Raji (cell line): ENCODE measurements around the gene ZBTB7C.

Source experiments
- POLR2A ChIP-seq: IDR thresholded peaks from 2 replicates; pipeline ENCODE4 v1.6.1; 2011; ENCODE audit warnings: low read depth, low read length, control low read depth; ENCODE audit not compliant: insufficient read depth

ZBTB7C gene

DNA sequence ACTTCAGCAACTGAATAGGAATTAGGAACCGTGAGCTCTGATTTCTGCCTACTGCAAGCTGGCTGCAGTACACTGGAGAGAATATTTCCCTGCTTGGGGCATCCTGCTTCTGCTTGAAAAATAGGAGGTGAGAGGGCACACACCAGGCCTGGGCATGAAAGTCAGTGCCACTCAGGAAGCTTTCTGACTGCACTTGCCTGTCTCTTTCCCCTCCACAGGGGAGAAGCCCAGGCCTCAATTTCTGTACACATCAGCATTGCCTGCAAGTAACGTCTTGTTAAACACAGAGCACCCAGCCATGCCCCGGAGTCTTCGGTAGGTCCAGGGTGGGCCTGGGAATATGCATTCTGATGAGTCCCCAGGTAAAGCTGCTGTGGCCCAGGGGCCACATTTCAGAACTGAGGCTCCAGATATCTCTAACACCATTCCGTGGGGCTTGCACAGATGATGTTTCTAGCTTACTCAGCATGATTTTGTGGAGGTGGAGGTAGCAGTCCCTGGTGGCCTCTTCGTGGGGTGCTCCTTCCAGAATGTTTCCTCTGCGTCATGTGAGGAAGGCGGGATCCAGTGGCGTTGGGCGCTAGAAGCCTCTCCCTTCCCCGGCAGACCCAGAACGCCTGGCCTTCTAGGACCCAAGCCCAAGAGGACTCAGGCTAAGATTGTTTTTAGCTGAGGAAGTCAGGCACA is 114.1 kb downstream of the ZBTB7C start:
- no peak for TF ChIP-seq POLR2A

DNA sequence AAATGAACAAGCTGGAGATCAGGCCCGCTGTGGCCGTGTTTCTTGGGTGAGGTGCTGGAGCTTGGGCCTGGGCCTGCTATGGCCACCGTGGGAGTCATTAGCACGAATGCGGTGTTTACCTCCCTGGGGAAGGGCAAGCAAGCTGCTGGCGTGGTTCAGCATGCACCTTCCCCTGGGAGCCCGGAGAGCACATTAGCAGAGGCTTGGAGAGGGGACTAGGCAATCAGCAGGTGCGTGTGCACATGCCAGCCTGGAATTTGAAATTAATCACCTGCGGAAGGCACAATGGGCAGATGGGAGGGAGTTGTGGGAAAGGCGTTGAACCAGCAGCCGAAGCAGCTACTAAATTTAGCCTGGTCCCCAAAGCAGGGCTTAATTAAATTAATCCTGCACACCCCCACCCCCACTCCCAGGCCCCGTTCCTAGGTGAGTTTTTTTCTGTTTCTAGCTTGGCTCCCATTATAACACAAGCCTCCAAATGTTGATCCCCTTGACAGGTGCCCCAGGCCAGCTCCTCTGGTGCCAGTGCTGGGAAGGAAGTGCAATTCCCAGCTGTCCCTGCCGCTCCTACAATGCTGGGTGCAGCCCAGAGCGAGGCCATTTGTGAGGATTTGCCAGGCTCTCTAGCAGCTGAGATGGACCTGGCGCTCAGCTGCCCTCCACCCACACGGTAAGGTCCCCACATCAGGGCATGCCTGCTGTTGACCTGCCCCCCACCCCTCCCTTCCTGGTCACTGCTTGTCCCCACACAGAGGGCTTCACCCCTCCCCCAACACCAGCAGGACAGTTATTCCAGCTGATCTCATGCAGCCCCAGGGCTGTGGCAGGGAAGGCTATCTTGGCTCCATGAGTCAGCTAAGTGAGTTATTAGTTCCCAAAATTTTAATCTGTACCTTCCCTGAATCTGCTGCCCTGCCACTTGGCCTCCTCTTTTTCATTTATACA is 115.0 kb downstream of the ZBTB7C start:
- no peak for TF ChIP-seq POLR2A

DNA sequence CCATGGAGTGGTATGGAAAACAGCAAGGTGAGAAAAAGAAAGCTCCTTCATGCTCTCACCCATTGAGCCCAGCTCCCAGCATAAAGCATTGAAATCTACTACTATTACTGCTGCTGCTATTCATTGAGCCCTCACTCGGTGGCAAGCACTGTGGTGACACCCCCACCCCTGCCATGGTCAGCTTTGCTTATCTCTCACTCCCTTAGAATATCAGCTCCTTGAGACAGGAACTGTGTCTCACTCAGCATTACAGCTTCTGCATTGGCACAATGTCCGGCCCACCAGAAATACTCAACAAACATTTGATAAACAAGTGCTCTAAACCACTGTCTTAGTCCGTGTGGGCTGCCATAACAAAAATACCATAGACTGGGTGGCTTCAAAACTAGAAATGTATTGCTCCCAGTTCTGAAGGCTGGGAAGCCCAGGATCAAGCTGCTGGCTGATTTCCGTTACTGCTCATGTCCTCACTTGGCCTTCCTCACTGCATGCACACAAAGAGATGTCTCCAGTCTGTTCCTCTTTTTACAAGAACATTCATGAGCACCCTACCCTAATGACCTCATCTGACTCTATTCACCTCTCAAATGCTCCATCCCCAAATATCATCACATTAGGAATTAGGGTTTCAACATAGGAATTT is 116.3 kb downstream of the ZBTB7C start:
- TF ChIP-seq POLR2A = no peak

DNA sequence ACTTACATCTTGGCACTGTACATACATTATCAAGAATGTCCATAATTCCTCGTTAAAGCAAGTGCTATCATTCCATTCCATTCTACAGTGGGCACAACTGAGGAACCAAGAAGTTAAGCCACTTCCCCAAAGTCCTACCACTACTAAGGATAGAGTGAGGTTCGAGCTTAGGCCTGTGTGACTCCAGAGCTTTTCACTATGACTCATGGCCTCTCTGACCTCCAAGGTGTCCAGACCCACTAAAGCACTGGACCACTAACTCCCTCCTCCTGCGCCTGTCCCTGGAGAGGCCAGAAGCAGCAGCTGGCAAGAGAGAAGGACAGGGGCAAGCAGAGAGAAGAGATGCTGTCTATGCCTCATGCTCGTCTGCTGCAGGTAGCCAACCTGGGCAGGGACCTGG is 117.0 kb downstream of the ZBTB7C start:
- no peak for TF ChIP-seq POLR2A

DNA sequence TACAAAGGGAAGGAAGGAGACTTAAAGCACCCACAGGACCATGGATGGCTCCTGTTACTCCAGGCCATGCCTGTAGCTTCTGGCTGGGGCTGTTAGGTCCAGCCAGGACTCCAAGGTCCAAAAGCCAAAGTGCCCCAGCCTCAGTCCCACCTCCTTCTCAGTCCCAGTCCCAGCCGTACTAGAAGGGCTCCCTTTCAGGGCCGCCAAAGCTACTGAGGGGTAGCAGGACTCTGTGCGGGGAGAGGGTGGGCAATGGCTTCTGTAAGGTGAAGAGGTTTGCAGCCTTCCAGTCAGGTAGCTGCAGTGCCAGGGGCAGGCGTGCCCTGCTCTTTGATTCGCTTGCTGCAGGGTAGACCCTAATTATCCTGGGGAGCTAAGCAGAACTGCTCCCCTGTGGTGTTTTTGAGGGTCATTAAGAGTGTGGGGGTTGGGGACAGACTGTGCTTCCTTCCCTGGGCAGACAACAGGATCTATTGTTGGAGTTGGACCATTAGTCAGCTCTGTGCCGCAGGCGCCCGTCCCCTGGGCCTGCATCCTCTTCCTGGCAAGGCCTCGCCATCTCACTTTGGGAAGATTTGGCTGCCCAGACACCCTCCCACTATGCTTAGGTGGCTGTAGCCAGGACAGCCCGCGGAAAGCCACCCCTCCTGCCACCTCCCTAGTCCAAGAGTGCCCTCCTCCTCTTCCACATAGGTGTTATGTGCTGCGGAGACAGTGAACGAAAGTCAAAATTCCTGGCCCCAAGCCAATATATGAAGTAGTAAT is 118.8 kb downstream of the ZBTB7C start:
- TF ChIP-seq POLR2A = no peak

DNA sequence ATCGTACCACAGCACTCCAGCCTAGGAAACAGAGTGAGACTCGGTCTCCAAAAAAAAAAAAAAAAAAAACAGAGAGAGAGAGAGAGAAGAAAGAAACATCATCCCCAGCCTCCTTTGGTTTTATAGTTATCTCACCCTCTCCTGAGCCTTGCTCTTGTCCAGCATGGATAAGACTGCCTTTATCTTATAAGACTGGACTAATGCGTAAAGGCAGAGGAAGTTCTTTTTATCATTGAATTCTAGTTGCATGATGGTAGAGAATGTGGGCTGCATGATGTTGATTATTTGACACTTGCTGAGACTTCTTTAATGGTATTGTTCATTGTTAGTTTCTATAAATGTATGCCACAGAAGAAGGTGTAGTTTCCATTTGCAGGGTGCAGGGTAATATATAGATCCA is 124.4 kb downstream of the ZBTB7C start:
- no peak for TF ChIP-seq POLR2A

DNA sequence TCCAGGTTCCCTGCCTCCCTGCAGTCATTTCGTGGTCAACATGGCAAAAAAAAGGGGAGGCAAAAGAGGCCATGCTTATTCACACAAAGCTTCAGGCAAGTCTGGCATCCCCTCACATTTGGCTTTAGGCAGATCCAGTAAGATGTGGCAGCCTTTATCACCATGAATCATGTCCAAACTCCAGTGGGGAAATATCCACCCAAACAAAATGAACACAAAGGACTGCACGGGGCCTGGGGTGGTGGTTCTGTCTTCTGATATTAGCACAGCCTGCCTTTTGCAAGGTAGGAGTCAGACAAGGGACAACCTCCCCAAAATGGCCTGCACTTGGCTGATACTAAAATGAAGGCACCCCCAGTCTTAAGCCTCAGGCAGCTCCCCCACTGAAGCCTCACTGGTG is 129.9 kb downstream of the ZBTB7C start:
- TF ChIP-seq POLR2A = no peak

DNA sequence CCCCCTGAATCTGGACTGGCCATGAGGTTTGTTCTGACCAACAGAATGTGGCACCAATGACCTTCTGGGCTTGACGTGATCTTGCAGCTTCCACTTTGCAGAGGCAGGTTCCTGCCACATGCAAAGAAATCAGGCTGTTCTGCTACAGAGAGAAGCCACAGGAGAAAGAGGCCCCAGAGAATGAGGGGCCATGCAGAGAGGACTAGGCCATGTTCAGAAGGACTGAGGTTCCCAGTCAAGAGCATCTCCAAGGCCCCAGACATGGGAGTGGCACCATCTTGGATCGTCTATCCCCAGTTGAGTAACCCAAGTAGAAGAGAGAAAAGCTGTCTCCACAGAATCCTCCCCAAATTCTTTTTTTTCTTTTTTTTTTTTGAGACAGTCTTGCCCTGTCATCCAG is 131.1 kb downstream of the ZBTB7C start:
- no peak for TF ChIP-seq POLR2A

DNA sequence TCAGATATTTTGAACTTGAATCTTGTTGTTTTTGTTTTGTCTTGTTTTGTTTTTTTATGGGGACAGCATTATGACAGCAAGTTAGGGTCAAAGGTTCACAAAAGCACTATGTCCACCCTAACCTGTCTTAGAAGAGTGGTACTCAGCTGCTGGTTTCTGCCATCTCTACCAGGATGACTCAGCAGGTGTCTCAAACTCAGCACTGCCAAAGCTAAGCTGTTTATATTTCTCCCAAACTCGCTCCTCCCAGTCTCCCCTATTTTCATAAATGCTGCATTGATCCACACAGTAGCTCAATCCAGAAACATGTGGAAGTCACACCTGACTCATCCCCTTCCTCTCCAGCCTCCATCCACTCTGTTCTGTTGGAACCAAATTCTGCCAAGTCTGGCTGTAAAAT is 134.9 kb downstream of the ZBTB7C start:
- TF ChIP-seq POLR2A = no peak

DNA sequence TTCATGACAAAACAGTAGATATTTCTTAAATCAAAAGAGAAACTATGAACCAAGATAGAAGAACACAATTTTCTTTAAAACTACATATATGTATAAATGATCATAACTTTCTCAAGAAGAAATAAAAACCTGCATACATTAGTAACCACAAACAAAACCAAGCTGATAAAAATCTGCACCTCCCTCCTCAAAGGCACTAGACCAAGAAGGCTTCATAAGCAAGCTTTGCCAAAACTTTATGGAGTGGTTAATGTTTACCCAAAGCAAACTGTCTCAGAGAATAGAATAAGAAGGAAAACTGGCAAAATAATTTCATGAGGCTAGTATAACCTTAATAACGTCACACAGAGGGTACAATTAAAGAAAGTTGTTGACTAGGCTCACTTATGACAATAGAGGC is 138.3 kb downstream of the ZBTB7C start:
- no peak for TF ChIP-seq POLR2A

DNA sequence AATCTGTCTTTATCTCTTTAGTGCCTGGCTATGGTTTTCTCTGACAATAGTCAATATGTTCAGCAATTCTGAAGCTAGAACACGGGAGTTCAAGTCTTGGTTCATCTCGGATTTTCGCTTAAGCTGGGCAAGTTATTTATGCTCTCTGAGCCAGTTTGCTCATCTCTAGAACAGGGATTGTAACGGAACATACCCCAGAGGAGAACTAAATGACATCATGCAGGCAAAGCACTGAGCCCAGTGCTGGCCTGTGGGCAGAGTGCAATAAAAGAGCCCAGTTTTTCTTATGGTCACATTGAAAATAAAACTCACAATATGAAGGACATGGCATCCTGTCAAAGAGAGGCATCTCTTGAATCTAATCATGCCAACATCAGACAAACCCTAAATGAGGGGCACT is 143.9 kb downstream of the ZBTB7C start:
- TF ChIP-seq POLR2A = no peak

DNA sequence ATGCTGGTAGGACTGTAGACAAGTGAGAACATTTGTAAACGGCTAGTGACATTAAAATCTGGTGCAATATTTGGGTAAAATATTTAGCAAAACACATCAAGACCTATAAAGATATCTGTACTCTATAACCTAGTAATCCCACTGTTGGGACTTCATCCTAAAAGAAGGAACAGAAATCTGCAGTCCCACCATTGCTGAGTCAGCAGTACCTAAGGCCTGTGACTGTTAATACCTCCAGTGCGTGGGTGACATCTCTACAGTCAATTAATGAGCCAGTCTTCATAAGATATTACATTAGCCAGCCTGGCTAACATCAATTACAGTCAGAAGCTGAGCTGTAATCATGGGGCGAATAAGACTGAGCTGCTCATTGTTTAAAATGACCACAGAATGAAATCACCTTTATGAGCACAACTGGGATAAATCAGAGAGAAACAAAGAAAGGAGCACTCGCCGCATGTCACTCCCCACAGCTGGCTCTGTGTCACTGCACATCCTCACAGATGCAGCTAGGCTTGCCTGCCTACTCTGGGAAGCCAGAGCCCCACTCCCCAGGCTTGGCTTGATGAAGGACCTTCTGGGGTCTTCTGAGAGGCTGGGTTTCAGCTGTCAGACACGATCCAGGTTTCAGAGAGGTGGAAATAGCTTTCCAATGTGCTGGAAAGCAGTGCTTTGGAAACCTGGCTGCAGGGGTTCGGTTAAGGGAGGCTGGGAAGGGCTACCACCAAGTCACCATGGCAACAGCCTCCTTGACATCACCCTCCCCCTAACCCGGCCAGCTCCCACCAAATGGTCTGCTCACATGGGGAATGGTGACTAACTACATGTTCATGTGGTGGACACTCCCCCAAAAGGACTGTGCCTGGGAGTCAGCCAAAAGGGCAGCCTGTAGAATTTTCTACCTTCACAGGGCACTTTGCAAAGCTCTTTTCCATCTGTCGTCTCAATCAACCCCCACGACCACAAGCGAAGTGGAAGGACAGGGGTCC is 145.0 kb downstream of the ZBTB7C start:
- TF ChIP-seq POLR2A = no peak

DNA sequence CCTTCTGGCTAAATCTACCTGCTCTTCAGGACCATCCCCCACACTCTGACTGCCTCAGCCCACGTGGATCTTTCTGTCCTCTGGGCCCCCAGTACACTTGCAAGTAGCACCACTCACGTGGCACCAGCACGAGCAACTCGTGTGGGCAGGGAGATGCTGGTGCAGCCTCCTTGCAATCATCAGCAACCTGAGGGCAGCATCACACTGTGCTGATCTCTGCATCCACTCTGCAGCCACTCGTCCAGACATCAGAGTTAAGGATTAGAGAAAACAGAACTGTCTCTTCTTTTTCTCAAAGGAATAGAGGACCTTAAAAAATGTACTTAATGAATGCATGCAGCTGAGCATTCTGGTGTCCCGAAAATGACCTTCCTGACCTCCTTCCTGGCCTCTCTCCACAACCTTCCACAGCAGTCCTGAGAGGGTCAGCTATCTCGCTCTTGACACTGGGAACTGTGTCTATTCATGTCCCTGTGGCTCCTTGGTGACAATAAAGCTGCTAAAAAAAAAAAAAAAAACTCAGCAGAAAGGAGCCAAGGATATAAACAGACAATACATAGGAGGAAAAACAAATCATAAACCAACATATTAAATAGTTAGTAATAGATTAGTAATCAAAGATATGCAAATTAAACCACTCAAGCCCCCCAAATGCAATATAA is 145.9 kb downstream of the ZBTB7C start:
- no peak for TF ChIP-seq POLR2A

DNA sequence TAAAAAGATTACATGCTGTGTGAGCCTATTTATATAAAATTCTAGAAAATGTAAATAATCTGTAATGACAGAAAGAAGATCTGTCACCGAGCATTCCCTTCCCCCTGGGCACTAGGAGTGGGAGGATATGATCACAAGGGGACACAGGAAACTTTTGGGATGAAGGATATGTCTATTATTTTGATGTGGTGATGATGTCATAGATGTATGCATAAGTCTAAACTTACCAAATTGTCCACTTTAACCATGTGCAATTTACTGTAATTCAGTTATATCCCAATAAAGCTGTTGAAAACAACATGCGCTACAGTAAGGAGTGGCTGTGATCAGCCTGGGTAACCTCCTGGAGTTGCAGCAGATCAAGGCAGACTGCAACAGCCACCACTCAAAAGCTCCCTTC is 148.9 kb downstream of the ZBTB7C start:
- TF ChIP-seq POLR2A = no peak

DNA sequence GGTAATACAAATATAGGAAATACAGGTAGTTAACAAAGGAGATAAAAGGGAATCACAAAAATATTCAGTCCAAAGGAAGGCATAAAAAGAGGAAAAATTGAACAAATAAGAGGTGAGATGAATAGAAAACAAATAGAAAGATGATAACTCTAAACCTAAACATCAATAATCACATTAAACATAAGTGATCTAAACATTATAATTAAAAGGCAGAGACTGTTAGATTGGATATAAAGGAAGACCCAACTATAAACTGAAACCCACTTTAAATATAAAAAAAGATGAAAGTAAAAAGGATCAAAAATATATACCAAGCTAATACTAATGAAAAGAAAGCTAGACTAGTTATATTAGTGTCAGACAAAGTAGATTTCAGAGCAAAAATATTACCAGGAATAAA is 152.3 kb downstream of the ZBTB7C start:
- no peak for TF ChIP-seq POLR2A
